Endodermal cell (in vitro differentiated cells): ENCODE data around the gene ROCK2. TPM values are rescaled to one million over a fixed set of nuclear protein-coding genes. Genes with fewer than 3 reads are reported as not detected.
"Not testable (repeated sequence)": the region's sequence is repeated elsewhere in the genome, so short reads cannot be mapped to it uniquely, and the experiment has no call there.

Experiments used
- DNase-seq: peaks from one replicate; pipeline ENCODE4 v3.0.0-alpha.2; 2017
- H3K27ac ChIP-seq: 2 replicates; pipeline ENCODE4 v1.5.1; 2013; ENCODE audit warnings: mild to moderate bottlenecking, low read depth, low read length, moderate library complexity
- H3K27me3 ChIP-seq: 2 replicates; pipeline ENCODE4 v1.6.1; 2013; ENCODE audit warnings: mild to moderate bottlenecking, low read length, moderate library complexity; ENCODE audit not compliant: insufficient read depth, control insufficient read depth, poor library complexity, severe bottlenecking
- H3K36me3 ChIP-seq: 2 replicates; pipeline ENCODE4 v1.7.0; 2013; ENCODE audit warnings: mild to moderate bottlenecking, low read length, moderate library complexity; ENCODE audit not compliant: control insufficient read depth, insufficient read depth
- H3K4me1 ChIP-seq: one replicate; pipeline ENCODE4 v1.7.0; 2013; ENCODE audit warnings: low read length; ENCODE audit not compliant: control insufficient read depth, insufficient read depth
- H3K4me3 ChIP-seq: 2 replicates; pipeline ENCODE4 v1.5.1; 2013; ENCODE audit warnings: mild to moderate bottlenecking, low read length, moderate library complexity
- H3K9ac ChIP-seq: 2 replicates; pipeline ENCODE4 v1.6.1; 2013; ENCODE audit warnings: mild to moderate bottlenecking, low read length, moderate library complexity; ENCODE audit not compliant: poor library complexity, severe bottlenecking; ENCODE audit errors: extremely low read depth
- H3K9me3 ChIP-seq: 2 replicates; pipeline ENCODE4 v1.6.1; 2013; ENCODE audit warnings: mild to moderate bottlenecking, low read length, moderate library complexity; ENCODE audit not compliant: control insufficient read depth
- H3K27ac Mint-ChIP-seq: 2 replicates; pipeline ENCODE4 v1.8.0; 2020; ENCODE audit warnings: mixed read lengths
- H3K27me3 Mint-ChIP-seq: 2 replicates; pipeline ENCODE4 v1.8.0; 2021; ENCODE audit warnings: mild to moderate bottlenecking, mixed read lengths; ENCODE audit not compliant: insufficient read depth
- H3K36me3 Mint-ChIP-seq: 2 replicates; pipeline ENCODE4 v1.8.0; 2020; ENCODE audit warnings: low read depth, mixed read lengths
- H3K4me1 Mint-ChIP-seq: 2 replicates; pipeline ENCODE4 v1.8.0; 2020; ENCODE audit warnings: mixed read lengths
- H3K4me3 Mint-ChIP-seq: 2 replicates; pipeline ENCODE4 v1.8.0; 2020; ENCODE audit warnings: mild to moderate bottlenecking, moderate library complexity, mixed read lengths
- H3K9me3 Mint-ChIP-seq: 2 replicates; pipeline ENCODE4 v1.8.0; 2020; ENCODE audit warnings: mild to moderate bottlenecking, mixed read lengths
- WGBS, 2 experiments: methylation state at CpG; one replicate each; pipeline versions ENCODE4 v1.1.5 to v1.1.7; 2013; ENCODE audit warnings: missing lambda C conversion rate in 2 of 2, mixed read lengths in 1 of 2; ENCODE audit not compliant: insufficient coverage in 1 of 2, insufficient read length in 1 of 2; 5-methylcytosine and 5-hydroxymethylcytosine counted together
- total RNA-seq, 2 donors: library from RNA; stranded (reverse); fragmentation: NEBNext Ultra II Directional in 1 of 2; extraction: Animal tissue kit (Norgen Biotek cat#: 25700) in 1 of 2; gene quantifications; 2 replicates in 1 of 2; 3 replicates in 1 of 2; pipeline ENCODE4 v1.2.1, GENCODE V29; 2021
- TF ChIP-seq, protein P1 (sequence below): fragments of 200-600 bp; sonication (generic); conservative IDR thresholded peaks from 2 replicates; pipeline ENCODE4 v1.5.0; 2021; ENCODE audit warnings: antibody characterized with exemption, mild to moderate bottlenecking

Gene ROCK2
- total RNA-seq, 2 donors from 2014 or later: 27.2 to 32.6 TPM

GRCh38 chr2:11263177-11263576 lies 81.3 kb downstream of the ROCK2 start:
- H3K27ac Mint-ChIP-seq: no peak overlapping the region

GRCh38 chr2:11262438-11262837 lies 82.0 kb downstream of the ROCK2 start:
- not testable (repeated sequence) for H3K27ac ChIP-seq, H3K4me3 ChIP-seq, H3K9ac ChIP-seq, H3K9me3 Mint-ChIP-seq, H3K9me3 ChIP-seq, H3K4me1 ChIP-seq, H3K4me1 Mint-ChIP-seq, H3K27me3 Mint-ChIP-seq, H3K4me3 Mint-ChIP-seq, H3K27me3 ChIP-seq, DNase-seq, H3K27ac Mint-ChIP-seq, H3K36me3 Mint-ChIP-seq, H3K36me3 ChIP-seq
- WGBS, 2 experiments: 93 to 94% methylated on average over 2 of the region's 2 CpGs

More at GRCh38 chr2:11263177-11263576, 81.3 kb downstream of the ROCK2 start:
- Histone ChIP-seq H3K4me3 (no peak overlapping the region), H3K4me1 (no peaks in the 10 kb centered on the region), H3K9me3 (peaks cover 6% of the 10 kb centered on the region), H3K36me3 (no peaks in the 10 kb centered on the region), H3K9ac (no peak overlapping the region), H3K27me3 (no peaks in the 10 kb centered on the region), H3K27ac (no peak overlapping the region)
- TF ChIP-seq, protein P1, sequence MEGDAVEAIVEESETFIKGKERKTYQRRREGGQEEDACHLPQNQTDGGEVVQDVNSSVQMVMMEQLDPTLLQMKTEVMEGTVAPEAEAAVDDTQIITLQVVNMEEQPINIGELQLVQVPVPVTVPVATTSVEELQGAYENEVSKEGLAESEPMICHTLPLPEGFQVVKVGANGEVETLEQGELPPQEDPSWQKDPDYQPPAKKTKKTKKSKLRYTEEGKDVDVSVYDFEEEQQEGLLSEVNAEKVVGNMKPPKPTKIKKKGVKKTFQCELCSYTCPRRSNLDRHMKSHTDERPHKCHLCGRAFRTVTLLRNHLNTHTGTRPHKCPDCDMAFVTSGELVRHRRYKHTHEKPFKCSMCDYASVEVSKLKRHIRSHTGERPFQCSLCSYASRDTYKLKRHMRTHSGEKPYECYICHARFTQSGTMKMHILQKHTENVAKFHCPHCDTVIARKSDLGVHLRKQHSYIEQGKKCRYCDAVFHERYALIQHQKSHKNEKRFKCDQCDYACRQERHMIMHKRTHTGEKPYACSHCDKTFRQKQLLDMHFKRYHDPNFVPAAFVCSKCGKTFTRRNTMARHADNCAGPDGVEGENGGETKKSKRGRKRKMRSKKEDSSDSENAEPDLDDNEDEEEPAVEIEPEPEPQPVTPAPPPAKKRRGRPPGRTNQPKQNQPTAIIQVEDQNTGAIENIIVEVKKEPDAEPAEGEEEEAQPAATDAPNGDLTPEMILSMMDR: no peak
- H3K36me3 Mint-ChIP-seq: peaks cover 4% of the 10 kb centered on the region
- H3K27me3 Mint-ChIP-seq: no peaks in the 10 kb centered on the region
- no peak for DNase-seq
- no peak overlapping the region for H3K4me3 Mint-ChIP-seq
- WGBS, 2 experiments: 92% methylated on average over 1 of the region's 1 CpG; no CpG with 5 or more reads in 1 of the 2 experiments
- no peaks in the 10 kb centered on the region for H3K9me3 Mint-ChIP-seq
- H3K4me1 Mint-ChIP-seq: no peaks in the 10 kb centered on the region

GRCh38 chr2:11261564-11261963 lies 82.9 kb downstream of the ROCK2 start:
- H3K9ac ChIP-seq, H3K27ac ChIP-seq, H3K4me3 ChIP-seq, H3K9me3 Mint-ChIP-seq, H3K27ac Mint-ChIP-seq, H3K4me1 ChIP-seq, H3K4me1 Mint-ChIP-seq, H3K27me3 ChIP-seq, H3K27me3 Mint-ChIP-seq, H3K36me3 ChIP-seq, DNase-seq, H3K9me3 ChIP-seq, H3K4me3 Mint-ChIP-seq: not testable (repeated sequence)
- 95 to 96% methylated on average over 8 to 9 of the region's 9 CpGs for WGBS, 2 experiments
- peaks cover 11% of the 10 kb centered on the region for H3K36me3 Mint-ChIP-seq

- Histone ChIP-seq H3K4me3 (no peak overlapping the region), H3K36me3 (no peaks in the 10 kb centered on the region), H3K4me1 (no peaks in the 10 kb centered on the region), H3K9ac (no peak overlapping the region), H3K27me3 (no peaks in the 10 kb centered on the region), H3K9me3 (peaks cover 6% of the 10 kb centered on the region), H3K27ac (no peak overlapping the region)
- H3K36me3 Mint-ChIP-seq: peaks cover 13% of the 10 kb centered on the region
- WGBS, 2 experiments: 50% methylated on average over 2 of the region's 2 CpGs
- TF ChIP-seq, protein P1: no peak
- DNase-seq: no peak
- H3K27me3 Mint-ChIP-seq: no peaks in the 10 kb centered on the region
- H3K4me3 Mint-ChIP-seq: no peak overlapping the region
- no peaks in the 10 kb centered on the region for H3K9me3 Mint-ChIP-seq
- H3K4me1 Mint-ChIP-seq: no peaks in the 10 kb centered on the region
- H3K27ac Mint-ChIP-seq: no peak overlapping the region
Observed at GRCh38 chr2:11260979-11261378, 83.5 kb downstream of the ROCK2 start.
